Liver (tissue), 9 donors: ENCODE results near the gene GNB5. TPM values are rescaled to one million over a fixed set of nuclear protein-coding genes. Genes with fewer than 3 reads are reported as not detected.
"Not testable (repeated sequence)": the region's sequence is repeated elsewhere in the genome, so short reads cannot be mapped to it uniquely, and the experiment has no call there.

ENCODE experiments used
- DNase-seq: peaks from one replicate; pipeline ENCODE4 v3.0.0-alpha.2; 2017; ENCODE audit warnings: low spot score
- H3K27ac ChIP-seq, 2 donors: one replicate each; pipeline ENCODE4 v1.7.0; 2013; ENCODE audit warnings: inconsistent platforms in 2 of 2, low read length in 2 of 2, control low read depth in 1 of 2, low read depth in 1 of 2, mild to moderate bottlenecking in 1 of 2
- H3K27me3 ChIP-seq, 4 donors: one replicate each; pipeline versions ENCODE4 v1.6.1 to v1.7.0; 2013; ENCODE audit warnings: low read length in 3 of 4, inconsistent platforms in 1 of 4, mild to moderate bottlenecking in 1 of 4, moderate library complexity in 1 of 4; ENCODE audit not compliant: control insufficient read depth in 4 of 4, insufficient read depth in 4 of 4
- H3K36me3 ChIP-seq, 4 donors: one replicate each; pipeline versions ENCODE4 v1.6.1 to v1.7.0; 2013; ENCODE audit warnings: low read length in 3 of 4, mild to moderate bottlenecking in 3 of 4, low read depth in 1 of 4, moderate library complexity in 1 of 4; ENCODE audit not compliant: control insufficient read depth in 4 of 4, insufficient read depth in 3 of 4
- H3K4me1 ChIP-seq, 4 donors: one replicate each; pipeline versions ENCODE4 v1.6.1 to v1.7.0; 2013; ENCODE audit warnings: low read length in 3 of 4, mild to moderate bottlenecking in 3 of 4, moderate library complexity in 1 of 4; ENCODE audit not compliant: control insufficient read depth in 4 of 4, insufficient read depth in 4 of 4
- H3K4me3 ChIP-seq, 3 donors: one replicate each; pipeline versions ENCODE4 v1.6.1 to v1.7.0; 2013; ENCODE audit warnings: low read length in 3 of 3, control low read depth in 1 of 3, low read depth in 1 of 3, mild to moderate bottlenecking in 1 of 3
- H3K9ac ChIP-seq, 2 donors: one replicate each; pipeline ENCODE4 v1.7.0; 2013; ENCODE audit warnings: low read length in 2 of 2, mild to moderate bottlenecking in 2 of 2, moderate library complexity in 2 of 2, control low read depth in 1 of 2, low read depth in 1 of 2
- H3K9me3 ChIP-seq, 4 donors: one replicate each; pipeline versions ENCODE4 v1.6.1 to v1.7.0; 2013; ENCODE audit warnings: low read length in 3 of 4; ENCODE audit not compliant: control insufficient read depth in 4 of 4
- CTCF ChIP-seq: fragments of 150-350 bp; IDR thresholded peaks from 2 replicates; pipeline ENCODE4 v1.5.1; 2017; ENCODE audit warnings: improper control_type of control experiment, low read depth, low read length; ENCODE audit not compliant: missing input control
- EGR1 ChIP-seq, 2 donors: IDR thresholded peaks; 2 replicates each; pipeline ENCODE4 v1.6.1; 2016 to 2018; ENCODE audit warnings: antibody characterized with exemption in 2 of 2, low read depth in 2 of 2
- FOXA1 ChIP-seq: IDR thresholded peaks from 2 replicates; pipeline ENCODE4 v1.6.1; 2016; ENCODE audit warnings: antibody characterized with exemption
- FOXA2 ChIP-seq: IDR thresholded peaks from 2 replicates; pipeline ENCODE4 v1.6.1; 2016; ENCODE audit warnings: antibody characterized with exemption
- GABPA ChIP-seq, 2 donors: IDR thresholded peaks in 1 of 2; conservative IDR thresholded peaks in 1 of 2; 2 replicates each; pipeline ENCODE4 v1.6.1; 2016; ENCODE audit warnings: antibody characterized with exemption in 2 of 2, mild to moderate bottlenecking in 1 of 2, moderate library complexity in 1 of 2
- HNF4A ChIP-seq, 2 donors: conservative IDR thresholded peaks; 2 replicates each; pipeline ENCODE4 v1.6.1; 2016; ENCODE audit warnings: antibody characterized with exemption in 2 of 2, mild to moderate bottlenecking in 2 of 2
- HNF4G ChIP-seq: IDR thresholded peaks from 2 replicates; pipeline ENCODE4 v1.6.1; 2016; ENCODE audit warnings: antibody characterized with exemption
- JUND ChIP-seq, 2 donors: IDR thresholded peaks; 2 replicates each; pipeline ENCODE4 v1.6.1; 2016; ENCODE audit warnings: antibody characterized with exemption in 2 of 2
- NR2F2 ChIP-seq: IDR thresholded peaks from 2 replicates; pipeline ENCODE4 v1.6.1; 2016; ENCODE audit warnings: antibody characterized with exemption
- RAD21 ChIP-seq, 2 donors: IDR thresholded peaks; 2 replicates each; pipeline ENCODE4 v1.6.1; 2016; ENCODE audit warnings: antibody characterized with exemption in 2 of 2, mild to moderate bottlenecking in 2 of 2
- REST ChIP-seq: IDR thresholded peaks from 2 replicates; pipeline ENCODE4 v1.6.1; 2016; ENCODE audit warnings: antibody characterized with exemption, mild to moderate bottlenecking
- RXRA ChIP-seq, 2 donors: IDR thresholded peaks; 2 replicates each; pipeline ENCODE4 v1.6.1; 2017 to 2018; ENCODE audit warnings: antibody characterized with exemption in 2 of 2, mild to moderate bottlenecking in 1 of 2
- SP1 ChIP-seq: IDR thresholded peaks from 2 replicates; pipeline ENCODE4 v1.6.1; 2018; ENCODE audit warnings: antibody characterized with exemption, mild to moderate bottlenecking
- TAF1 ChIP-seq: conservative IDR thresholded peaks from 2 replicates; pipeline ENCODE4 v1.6.1; 2016; ENCODE audit warnings: antibody characterized with exemption, mild to moderate bottlenecking
- YY1 ChIP-seq: IDR thresholded peaks from 2 replicates; pipeline ENCODE4 v1.6.1; 2016; ENCODE audit warnings: antibody characterized with exemption, mild to moderate bottlenecking
- WGBS: extraction: QIAGEN DNeasy Blood & Tissue Kit; methylation state at CpG from one replicate; pipeline ENCODE4 v1.1.7; 2013; 5-methylcytosine and 5-hydroxymethylcytosine counted together
- polyA plus RNA-seq, 2 donors: library from polyadenylated mRNA; stranded (reverse) in 1 of 2; unstranded in 1 of 2; fragments of 200-250 nt in 1 of 2; fragments of >200 nt in 1 of 2; fragmentation: Nextera tagmentation in 1 of 2; extraction: Ambion mirVana in 1 of 2; gene quantifications; one replicate each; pipeline versions ENCODE4 v1.2.1 to v1.2.3, GENCODE V29; 2013 to 2015
- total RNA-seq, 2 donors: library from RNA; depleted of rRNA; stranded (reverse); fragments of >200 nt; gene quantifications; one replicate each; pipeline ENCODE4 v1.2.3, GENCODE V29; 2014
- TF ChIP-seq, protein P1 (sequence below): IDR thresholded peaks from 2 replicates; pipeline ENCODE4 v1.6.1; 2016; ENCODE audit warnings: antibody characterized with exemption
- TF ChIP-seq, protein P2 (sequence below): IDR thresholded peaks from 2 replicates; pipeline ENCODE4 v1.6.1; 2016; ENCODE audit warnings: antibody characterized with exemption
- donor health status: healthy.
- donor health status: healthy.
- donor health status: healthy.
- donor health status: healthy.
- donor health status: healthy.

The GNB5 gene
- total and polyA plus RNA-seq, 4 donors: 13.7 to 19.2 (median 15.7) TPM

- WGBS: 85% methylated on average over 4 of the region's 4 CpGs
- no peak for TF ChIP-seq HNF4G
- TF ChIP-seq TAF1: no peak
- no peak for TF ChIP-seq YY1
- TF ChIP-seq HNF4A (conservative IDR thresholded peaks at IDR 0.05): no peak
- TF ChIP-seq EGR1 (IDR thresholded peaks at IDR 0.05; ENCODE audit: low read depth in 2 of 2): no peak
- no peak for TF ChIP-seq SP1
- TF ChIP-seq, protein P1, sequence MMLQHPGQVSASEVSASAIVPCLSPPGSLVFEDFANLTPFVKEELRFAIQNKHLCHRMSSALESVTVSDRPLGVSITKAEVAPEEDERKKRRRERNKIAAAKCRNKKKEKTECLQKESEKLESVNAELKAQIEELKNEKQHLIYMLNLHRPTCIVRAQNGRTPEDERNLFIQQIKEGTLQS: no peak
- TF ChIP-seq CTCF: no peak
- TF ChIP-seq RAD21 (IDR thresholded peaks at IDR 0.05): no peak
- no peak for TF ChIP-seq NR2F2
- TF ChIP-seq FOXA1: no peak
- TF ChIP-seq REST: no peak
- TF ChIP-seq JUND (IDR thresholded peaks at IDR 0.05): no peak
- TF ChIP-seq, protein P2, sequence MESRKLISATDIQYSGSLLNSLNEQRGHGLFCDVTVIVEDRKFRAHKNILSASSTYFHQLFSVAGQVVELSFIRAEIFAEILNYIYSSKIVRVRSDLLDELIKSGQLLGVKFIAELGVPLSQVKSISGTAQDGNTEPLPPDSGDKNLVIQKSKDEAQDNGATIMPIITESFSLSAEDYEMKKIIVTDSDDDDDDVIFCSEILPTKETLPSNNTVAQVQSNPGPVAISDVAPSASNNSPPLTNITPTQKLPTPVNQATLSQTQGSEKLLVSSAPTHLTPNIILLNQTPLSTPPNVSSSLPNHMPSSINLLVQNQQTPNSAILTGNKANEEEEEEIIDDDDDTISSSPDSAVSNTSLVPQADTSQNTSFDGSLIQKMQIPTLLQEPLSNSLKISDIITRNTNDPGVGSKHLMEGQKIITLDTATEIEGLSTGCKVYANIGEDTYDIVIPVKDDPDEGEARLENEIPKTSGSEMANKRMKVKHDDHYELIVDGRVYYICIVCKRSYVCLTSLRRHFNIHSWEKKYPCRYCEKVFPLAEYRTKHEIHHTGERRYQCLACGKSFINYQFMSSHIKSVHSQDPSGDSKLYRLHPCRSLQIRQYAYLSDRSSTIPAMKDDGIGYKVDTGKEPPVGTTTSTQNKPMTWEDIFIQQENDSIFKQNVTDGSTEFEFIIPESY: no peak
- no peak for TF ChIP-seq FOXA2
- no peak for TF ChIP-seq GABPA (IDR thresholded peaks at IDR 0.05 in 1 of 2, conservative IDR thresholded peaks at IDR 0.05 in 1 of 2)
- TF ChIP-seq RXRA (IDR thresholded peaks at IDR 0.05): no peak
Measured at GRCh38 chr15:52083603-52084002, 107.6 kb downstream of the GNB5 start.

GRCh38 chr15:52083037-52083359 lies 108.2 kb downstream of the GNB5 start:
- H3K27me3 ChIP-seq, H3K4me3 ChIP-seq, H3K36me3 ChIP-seq, DNase-seq, H3K27ac ChIP-seq, H3K9ac ChIP-seq: not testable (repeated sequence)
- Histone ChIP-seq H3K9me3 (peaks cover 0 to 11% (median 3%) of the 10 kb centered on the region in 4 donors), H3K4me1 (peaks cover 0 to 13% (median 7%) of the 10 kb centered on the region in 4 donors)
- WGBS: 94% methylated on average over 1 of the region's 1 CpG

More at GRCh38 chr15:52083603-52084002, 107.6 kb downstream of the GNB5 start:
- no peak for DNase-seq
- H3K4me1 ChIP-seq: peaks cover 0 to 9% (median 3%) of the 10 kb centered on the region in 4 donors
- H3K27ac ChIP-seq: no peak overlapping the region
- H3K9me3 ChIP-seq: peaks cover 0 to 11% (median 3%) of the 10 kb centered on the region in 4 donors
- no peak overlapping the region for H3K9ac ChIP-seq
- no peaks in the 10 kb centered on the region for H3K27me3 ChIP-seq
- H3K4me3 ChIP-seq: no peak overlapping the region
- H3K36me3 ChIP-seq: no peaks in the 10 kb centered on the region
